Measurements from ENCODE around the gene HAT1. TPM values are rescaled to one million over a fixed set of nuclear protein-coding genes. Genes with fewer than 3 reads are reported as not detected.
A peak's percentile ranks its signal among the peaks of the same experiment; 100 is the strongest.

HAT1 gene
- polyA plus RNA-seq, 2 of the 4 experiments (the other 2 are of a cell fraction), result 94.3 to 139 TPM

DNA sequence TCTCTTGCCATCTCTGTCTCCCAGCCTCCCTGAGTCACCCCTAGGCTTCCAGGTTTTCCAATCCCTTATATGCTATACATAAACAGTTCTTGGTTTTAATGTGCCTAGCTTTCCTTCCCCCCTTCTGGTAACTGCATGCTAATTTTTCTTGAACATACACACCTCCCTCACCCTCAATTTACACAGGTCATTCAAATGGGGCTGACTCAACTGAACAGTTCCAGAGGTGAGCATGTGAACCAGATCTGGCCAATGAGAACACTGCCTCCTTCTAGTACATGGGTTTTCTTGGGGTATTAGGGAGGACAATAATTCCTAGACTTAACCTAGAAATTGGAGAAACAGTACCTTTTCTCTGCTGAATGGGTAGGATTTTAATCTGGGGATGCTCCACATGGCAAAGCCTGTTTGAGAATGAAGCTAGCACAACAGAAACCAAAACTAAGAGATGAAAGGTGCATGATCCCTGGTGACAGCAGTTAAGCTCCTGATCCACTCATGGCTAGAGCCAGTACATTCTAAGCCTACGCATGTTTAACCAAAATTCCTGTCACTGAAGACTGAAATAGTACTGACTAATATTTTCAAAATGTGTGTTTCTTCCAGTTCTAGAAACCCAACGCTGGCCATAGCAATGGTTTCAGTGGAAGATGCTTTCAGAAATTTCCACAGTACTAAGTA lies 40.0 kb upstream of the HAT1 start:
- Histone ChIP-seq H3K9me3 (no peaks in the 10 kb centered on the region), H3K4me1 (0 out of 3 replicates have a peak, but pooled peaks cover 5% of the 10 kb centered on the region), H3K27ac (no peak overlapping the region), H3K4me2 (no peak overlapping the region), H3K4me3 (no peak overlapping the region)
- TF ChIP-seq RCOR1 (IDR thresholded peaks at IDR 0.05; ENCODE audit: low read depth, low read length) (no peak), GATA3 (IDR thresholded peaks at IDR 0.05; ENCODE audit: borderline replicate concordance) (no peak), NR3C1 (IDR thresholded peaks at IDR 0.05) (no peak), SMC3 (IDR thresholded peaks at IDR 0.05) (no peak), POLR2AphosphoS2 (conservative IDR thresholded peaks at IDR 0.05; ENCODE audit: low read length) (no peak), RFX5 (IDR thresholded peaks at IDR 0.05) (no peak), HOXB5 (CRISPR knock-in tag; IDR thresholded peaks at IDR 0.05) (no peak), BHLHE40 (IDR thresholded peaks at IDR 0.05; ENCODE audit: low read depth, low read length) (no peak), MAZ (IDR thresholded peaks at IDR 0.05; ENCODE audit: borderline replicate concordance, low read depth, low read length) (no peak), RNF2 (IDR thresholded peaks at IDR 0.05; ENCODE audit: borderline replicate concordance, low read depth) (no peak), ZC3H11A (IDR thresholded peaks at IDR 0.05) (no peak), FOXS1 (CRISPR knock-in tag; IDR thresholded peaks at IDR 0.05) (no peak), FOSL2 (IDR thresholded peaks at IDR 0.05) (no peak), FOSL2 (CRISPR knock-in tag; IDR thresholded peaks at IDR 0.05) (no peak), RARB (CRISPR knock-in tag; IDR thresholded peaks at IDR 0.05) (no peak)
- TF ChIP-seq, protein P1, sequence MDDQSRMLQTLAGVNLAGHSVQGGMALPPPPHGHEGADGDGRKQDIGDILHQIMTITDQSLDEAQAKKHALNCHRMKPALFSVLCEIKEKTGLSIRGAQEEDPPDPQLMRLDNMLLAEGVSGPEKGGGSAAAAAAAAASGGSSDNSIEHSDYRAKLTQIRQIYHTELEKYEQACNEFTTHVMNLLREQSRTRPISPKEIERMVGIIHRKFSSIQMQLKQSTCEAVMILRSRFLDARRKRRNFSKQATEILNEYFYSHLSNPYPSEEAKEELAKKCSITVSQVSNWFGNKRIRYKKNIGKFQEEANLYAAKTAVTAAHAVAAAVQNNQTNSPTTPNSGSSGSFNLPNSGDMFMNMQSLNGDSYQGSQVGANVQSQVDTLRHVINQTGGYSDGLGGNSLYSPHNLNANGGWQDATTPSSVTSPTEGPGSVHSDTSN (IDR thresholded peaks at IDR 0.05), result no peak
- TF ChIP-seq, protein P2, sequence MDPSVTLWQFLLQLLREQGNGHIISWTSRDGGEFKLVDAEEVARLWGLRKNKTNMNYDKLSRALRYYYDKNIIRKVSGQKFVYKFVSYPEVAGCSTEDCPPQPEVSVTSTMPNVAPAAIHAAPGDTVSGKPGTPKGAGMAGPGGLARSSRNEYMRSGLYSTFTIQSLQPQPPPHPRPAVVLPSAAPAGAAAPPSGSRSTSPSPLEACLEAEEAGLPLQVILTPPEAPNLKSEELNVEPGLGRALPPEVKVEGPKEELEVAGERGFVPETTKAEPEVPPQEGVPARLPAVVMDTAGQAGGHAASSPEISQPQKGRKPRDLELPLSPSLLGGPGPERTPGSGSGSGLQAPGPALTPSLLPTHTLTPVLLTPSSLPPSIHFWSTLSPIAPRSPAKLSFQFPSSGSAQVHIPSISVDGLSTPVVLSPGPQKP (IDR thresholded peaks at IDR 0.05; ENCODE audit: low read depth, low read length), result no peak
- DNase-seq (ENCODE audit: low read depth in 1 of 2, low spot score in 1 of 2) (no peak), FAIRE-seq (no peak), ATAC-seq (0 out of 6 replicates have a peak, but pooled peaks of 1 of the 2 experiments have one; percentile 34)
- WGBS (ENCODE audit: missing lambda C conversion rate), result 97% methylated on average over 2 of the region's 2 CpGs
- POLR2A ChIA-PET, result no interaction called here
- CTCF ChIA-PET, result interaction anchor here (0.9 to 1.4 kb wide), 3 partner anchors 13 to 224 kb away, joined by 3 to 4 read pairs (median 3); no protein-coding TSS in a partner anchor

DNA sequence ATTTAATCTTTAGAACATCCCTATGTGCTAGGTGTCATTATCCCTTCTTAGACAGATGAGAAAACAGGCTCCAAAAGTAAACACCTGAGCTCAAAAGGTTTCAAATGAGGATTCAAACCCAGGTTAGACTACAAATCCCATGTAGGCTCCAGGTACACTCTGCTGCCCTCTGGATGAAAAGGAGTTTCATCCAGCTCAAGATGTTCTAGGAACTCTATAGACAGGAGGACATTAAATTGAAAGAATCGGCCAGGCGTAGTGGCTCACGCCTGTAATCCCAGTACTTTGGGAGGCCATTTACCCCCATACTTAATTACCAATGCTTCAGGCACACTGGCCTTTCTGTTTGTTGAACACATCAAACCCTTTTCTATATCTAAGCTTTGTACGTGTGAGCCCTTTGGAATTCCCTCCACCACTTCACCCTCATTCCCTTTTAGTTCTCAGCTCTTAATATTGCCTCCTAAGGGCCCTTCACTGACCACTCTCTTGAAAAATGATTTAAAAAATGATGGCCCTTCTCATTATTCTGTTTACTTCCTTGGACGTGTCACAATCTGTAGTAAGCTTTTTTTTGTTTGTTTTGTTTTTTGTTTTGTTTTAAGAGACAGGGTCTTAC lies 38.9 kb upstream of the HAT1 start:
- no peaks in the 10 kb centered on the region for H3K9me3 ChIP-seq
- CTCF ChIA-PET, result interaction anchor here (1.1 to 1.4 kb wide), 2 partner anchors 12 to 170 kb away, joined by 3 to 4 read pairs; no protein-coding TSS in a partner anchor
- DNase-seq (ENCODE audit: low read depth in 1 of 2, low spot score in 1 of 2), result no peak
- no peak overlapping the region for H3K27ac ChIP-seq
- no peak for FAIRE-seq
- TF ChIP-seq RARB (CRISPR knock-in tag; IDR thresholded peaks at IDR 0.05), result no peak
- no peak for TF ChIP-seq KDM5A (IDR thresholded peaks at IDR 0.05)
- TF ChIP-seq, protein P2 (IDR thresholded peaks at IDR 0.05; ENCODE audit: low read depth, low read length), result no peak
- TF ChIP-seq, protein P3, sequence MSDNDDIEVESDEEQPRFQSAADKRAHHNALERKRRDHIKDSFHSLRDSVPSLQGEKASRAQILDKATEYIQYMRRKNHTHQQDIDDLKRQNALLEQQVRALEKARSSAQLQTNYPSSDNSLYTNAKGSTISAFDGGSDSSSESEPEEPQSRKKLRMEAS (IDR thresholded peaks at IDR 0.05), result no peak
- TF ChIP-seq FOSB (CRISPR knock-in tag; IDR thresholded peaks at IDR 0.05), result no peak
- no peak for TF ChIP-seq CBX8 (IDR thresholded peaks at IDR 0.05)
- 88% methylated on average over 5 of the region's 5 CpGs for WGBS (ENCODE audit: missing lambda C conversion rate)
- POLR2A ChIA-PET, result interaction anchor here (0.7 to 1.4 kb wide), 2 partner anchors 9 to 61 kb away, joined by 3 read pairs; no protein-coding TSS in a partner anchor
- no peak overlapping the region for H3K4me2 ChIP-seq
- no peak overlapping the region for H3K4me3 ChIP-seq
- 0 out of 3 replicates have a peak, but pooled peaks cover 4% of the 10 kb centered on the region for H3K4me1 ChIP-seq
- ATAC-seq, result peak in 1 of 2 experiments; percentile 60; a peak in 4 of 6 replicates

Measured in A549 (cell line).